Neural cell (in vitro differentiated cells): ENCODE data around the gene MBD3L1.

ENCODE experiments used
- CTCF ChIP-seq: fragments of 450-650 bp; IDR thresholded peaks from 2 replicates; pipeline ENCODE4 v1.5.1; 2014; ENCODE audit warnings: antibody characterized with exemption, mild to moderate bottlenecking, moderate library complexity; ENCODE audit not compliant: poor library complexity, severe bottlenecking
- EP300 ChIP-seq: fragments of 450-650 bp; conservative IDR thresholded peaks from 2 replicates; pipeline ENCODE4 v1.6.1; 2014; ENCODE audit warnings: antibody characterized with exemption, mild to moderate bottlenecking, moderate library complexity; ENCODE audit not compliant: poor library complexity, severe bottlenecking
- EZH2 ChIP-seq: fragments of 200-600, 300-800 bp; shearing (Covaris generic), sonication (generic); IDR thresholded peaks from 2 replicates; pipeline ENCODE4 v1.6.1; 2014; ENCODE audit warnings: antibody characterized with exemption, low read length, borderline replicate concordance, mild to moderate bottlenecking; ENCODE audit not compliant: insufficient read depth, poor library complexity, severe bottlenecking
- MXI1 ChIP-seq: fragments of 450-650 bp; conservative IDR thresholded peaks from 2 replicates; pipeline ENCODE4 v1.6.1; 2014; ENCODE audit warnings: antibody characterized with exemption, mild to moderate bottlenecking; ENCODE audit not compliant: poor library complexity, severe bottlenecking
- POLR2AphosphoS5 ChIP-seq: IDR thresholded peaks from 2 replicates; pipeline ENCODE4 v1.6.1; 2012
- RAD21 ChIP-seq: fragments of 450-650 bp; conservative IDR thresholded peaks from 2 replicates; pipeline ENCODE4 v1.6.1; 2014; ENCODE audit warnings: antibody characterized with exemption, mild to moderate bottlenecking, moderate library complexity
- REST ChIP-seq: IDR thresholded peaks from 2 replicates; pipeline ENCODE4 v1.6.1; 2012; ENCODE audit warnings: borderline replicate concordance
- SMC3 ChIP-seq: fragments of 450-650 bp; conservative IDR thresholded peaks from 2 replicates; pipeline ENCODE4 v1.6.1; 2014; ENCODE audit warnings: antibody characterized with exemption, mild to moderate bottlenecking, moderate library complexity; ENCODE audit not compliant: poor library complexity
- TAF1 ChIP-seq: IDR thresholded peaks from 2 replicates; pipeline ENCODE4 v1.6.1; 2012; ENCODE audit warnings: low read depth

DNA sequence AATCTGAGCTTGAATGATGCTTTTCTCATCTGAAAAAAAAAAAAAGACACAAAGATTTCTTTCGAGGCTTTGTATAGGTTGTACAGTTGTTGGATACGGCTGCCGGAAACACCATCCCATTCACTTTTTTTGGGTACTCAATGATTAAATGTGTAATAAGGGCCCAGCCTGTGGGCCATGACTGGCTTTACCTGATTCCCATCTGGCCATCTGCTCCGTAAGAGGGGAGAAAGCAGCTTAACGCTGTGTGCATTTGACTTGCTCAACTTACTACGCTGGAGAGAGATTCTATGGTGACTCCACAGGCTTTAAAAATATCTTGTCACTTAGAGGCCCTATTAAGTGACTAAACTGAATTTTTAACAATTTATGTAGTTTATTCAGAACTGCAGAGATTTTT is 804 bp upstream of the MBD3L1 start:
- no peak for TF ChIP-seq CTCF
- no peak for TF ChIP-seq RAD21
- TF ChIP-seq REST, result no peak
- TF ChIP-seq TAF1, result no peak
- no peak for TF ChIP-seq POLR2AphosphoS5
- no peak for TF ChIP-seq EP300
- TF ChIP-seq EZH2, result no peak
- TF ChIP-seq MXI1, result no peak
- TF ChIP-seq SMC3, result no peak
